IMR-90 (cell line): ENCODE results near the gene ABL2. TPM values are rescaled to one million over a fixed set of nuclear protein-coding genes. Genes with fewer than 3 reads are reported as not detected.
A peak's percentile ranks its signal among the peaks of the same experiment; 100 is the strongest.

Source experiments
- ATAC-seq: fragments of 200-7000 bp; cut with Tn5 transposase; 2 replicates; pipeline ENCODE4 v1.9.1; 2020; ENCODE audit warnings: low read depth, mild to moderate bottlenecking, moderate library complexity
- Bru-seq: library from RNA; stranded (reverse); fragments of 400-500 nt; gene quantifications from one replicate; lab custom pipeline; 2021; lab: Mats Ljungman, UMichigan
- BruChase-seq, 2 experiments: library from RNA; stranded (reverse); fragments of 400-500 nt; gene quantifications; one replicate each; lab custom pipeline; 2021; lab: Mats Ljungman, UMichigan
- BruUV-seq: library from RNA; stranded (reverse); fragments of 400-500 nt; replicated peaks from 2 replicates; lab custom pipeline; 2021; lab: Mats Ljungman, UMichigan
- CTCF ChIA-PET: fragments of 300-600 bp; formaldehyde crosslinking; extraction: SDS; loops from one replicate; lab custom pipeline; 2021; ENCODE audit warnings: antibody characterized with exemption; lab: Yijun Ruan, JAX
- POLR2A ChIA-PET: fragments of 300-600 bp; sonication (Branson Sonifier 250); formaldehyde crosslinking; loops from one replicate; lab custom pipeline; 2022; ENCODE audit warnings: antibody characterized with exemption; ENCODE audit not compliant: unreplicated experiment; lab: Charles Lee
- DNase-seq: peaks from one replicate; pipeline ENCODE4 v3.0.0; 2013
- H2AFZ ChIP-seq: replicated peaks from 2 replicates; pipeline ENCODE3; 2013; ENCODE audit warnings: low read length, mild to moderate bottlenecking; ENCODE audit not compliant: poor library complexity
- H2AK5ac ChIP-seq: 2 replicates; pipeline ENCODE4 v1.6.1; 2013; ENCODE audit warnings: low read depth, low read length, inconsistent platforms
- H2AK9ac ChIP-seq: replicated peaks from 2 replicates; pipeline ENCODE3; 2013; ENCODE audit warnings: mild to moderate bottlenecking, low read depth, low read length, moderate library complexity; ENCODE audit not compliant: poor library complexity
- H2BK120ac ChIP-seq: 2 replicates; pipeline ENCODE4 v1.6.1; 2013; ENCODE audit warnings: low read depth, low read length, inconsistent platforms
- H2BK15ac ChIP-seq: 3 replicates; pipeline ENCODE4 v1.6.1; 2013; ENCODE audit warnings: low read depth, low read length, inconsistent platforms
- H2BK20ac ChIP-seq: 2 replicates; pipeline ENCODE4 v1.6.1; 2013; ENCODE audit warnings: low read depth, mild to moderate bottlenecking, inconsistent platforms, low read length, moderate library complexity
- H2BK5ac ChIP-seq: 2 replicates; pipeline ENCODE4 v1.6.1; 2013; ENCODE audit warnings: mild to moderate bottlenecking, low read depth, low read length, inconsistent platforms; ENCODE audit not compliant: poor library complexity, severe bottlenecking
- H3K14ac ChIP-seq: replicated peaks from 2 replicates; pipeline ENCODE4 v1.6.1; 2013; ENCODE audit warnings: low read depth, low read length, inconsistent platforms
- H3K18ac ChIP-seq: 2 replicates; pipeline ENCODE4 v1.6.1; 2013; ENCODE audit warnings: low read depth, low read length, control low read depth
- H3K23ac ChIP-seq: 2 replicates; pipeline ENCODE4 v1.6.1; 2013; ENCODE audit warnings: low read depth, low read length, inconsistent platforms
- H3K27ac ChIP-seq: 2 replicates; pipeline ENCODE4 v1.5.1; 2013; ENCODE audit warnings: mild to moderate bottlenecking, control low read depth, low read length; ENCODE audit not compliant: insufficient read depth
- H3K27me3 ChIP-seq: 2 replicates; pipeline ENCODE4 v1.6.1; 2013; ENCODE audit warnings: low read length; ENCODE audit not compliant: control insufficient read depth, insufficient read depth
- H3K36me3 ChIP-seq: 2 replicates; pipeline ENCODE4 v1.6.1; 2013; ENCODE audit warnings: low read length, mixed read lengths; ENCODE audit not compliant: control insufficient read depth, insufficient read depth
- H3K4ac ChIP-seq: 2 replicates; pipeline ENCODE4 v1.6.1; 2013; ENCODE audit warnings: low read depth, low read length, inconsistent platforms
- H3K4me1 ChIP-seq: 2 replicates; pipeline ENCODE4 v1.6.1; 2013; ENCODE audit warnings: low read length, mixed read lengths; ENCODE audit not compliant: control insufficient read depth, insufficient read depth
- H3K4me2 ChIP-seq: 2 replicates; pipeline ENCODE4 v1.6.1; 2013; ENCODE audit warnings: low read depth, mild to moderate bottlenecking, control low read depth, low read length, moderate library complexity
- H3K4me3 ChIP-seq: 2 replicates; pipeline ENCODE4 v1.5.1; 2013; ENCODE audit warnings: low read depth, mild to moderate bottlenecking, control low read depth, low read length, moderate library complexity; ENCODE audit not compliant: insufficient read depth
- H3K56ac ChIP-seq: 2 replicates; pipeline ENCODE4 v1.6.1; 2013; ENCODE audit warnings: low read length, inconsistent platforms; ENCODE audit not compliant: insufficient read depth; ENCODE audit errors: extremely low read depth
- H3K79me1 ChIP-seq, 2 experiments: 2 replicates each; pipeline ENCODE4 v1.6.1; 2013; ENCODE audit warnings: low read length in 2 of 2, inconsistent platforms in 1 of 2, low read depth in 1 of 2
- H3K9ac ChIP-seq: 2 replicates; pipeline ENCODE4 v1.6.1; 2013; ENCODE audit warnings: low read depth, low read length, control low read depth
- H3K9me1 ChIP-seq: 2 replicates; pipeline ENCODE4 v1.6.1; 2013; ENCODE audit warnings: low read length, inconsistent platforms; ENCODE audit not compliant: insufficient read depth
- H3K9me3 ChIP-seq: 2 replicates; pipeline ENCODE4 v1.6.1; 2013; ENCODE audit warnings: low read length; ENCODE audit not compliant: control insufficient read depth, insufficient read depth
- H4K20me1 ChIP-seq: 2 replicates; pipeline ENCODE4 v1.6.1; 2013; ENCODE audit warnings: low read length, inconsistent platforms; ENCODE audit not compliant: insufficient read depth
- H4K5ac ChIP-seq: 2 replicates; pipeline ENCODE4 v1.6.1; 2013; ENCODE audit warnings: mild to moderate bottlenecking, low read depth, low read length, control low read depth
- H4K8ac ChIP-seq, 2 experiments: 2 replicates each; pipeline ENCODE4 v1.6.1; 2013; ENCODE audit warnings: low read depth in 2 of 2, low read length in 2 of 2, control low read depth in 1 of 2, inconsistent platforms in 1 of 2
- H4K91ac ChIP-seq: 2 replicates; pipeline ENCODE4 v1.6.1; 2013; ENCODE audit warnings: low read depth, low read length, inconsistent platforms; ENCODE audit not compliant: insufficient read depth
- BHLHE40 ChIP-seq: fragments of 150-350 bp; IDR thresholded peaks from 2 replicates; pipeline ENCODE4 v1.6.1; 2016; ENCODE audit warnings: mild to moderate bottlenecking, low read depth, low read length
- CEBPB ChIP-seq: IDR thresholded peaks from 2 replicates; pipeline ENCODE4 v1.6.1; 2012; ENCODE audit warnings: low read depth, low read length, improper control_type of control experiment
- CHD1 ChIP-seq: IDR thresholded peaks from 2 replicates; pipeline ENCODE4 v1.6.1; 2012; ENCODE audit warnings: low read depth, low read length, improper control_type of control experiment
- ELK1 ChIP-seq: fragments of 150-350 bp; IDR thresholded peaks from 2 replicates; pipeline ENCODE4 v1.6.1; 2016; ENCODE audit warnings: low read depth, mild to moderate bottlenecking, low read length, moderate library complexity, borderline replicate concordance
- FOS ChIP-seq: fragments of 150-350 bp; IDR thresholded peaks from 2 replicates; pipeline ENCODE4 v1.6.1; 2016; ENCODE audit warnings: low read depth, low read length
- MAFK ChIP-seq: IDR thresholded peaks from 2 replicates; pipeline ENCODE4 v1.6.1; 2012; ENCODE audit warnings: low read depth, low read length, improper control_type of control experiment
- NFE2L2 ChIP-seq: fragments of 150-350 bp; IDR thresholded peaks from 2 replicates; pipeline ENCODE4 v1.6.1; 2016; ENCODE audit warnings: low read depth, mild to moderate bottlenecking, low read length
- POLR2A ChIP-seq: IDR thresholded peaks from 2 replicates; pipeline ENCODE4 v1.6.1; 2012; ENCODE audit warnings: mild to moderate bottlenecking, low read depth, low read length
- RAD21 ChIP-seq: IDR thresholded peaks from 2 replicates; pipeline ENCODE4 v1.6.1; 2012; ENCODE audit warnings: low read length, improper control_type of control experiment
- RCOR1 ChIP-seq: IDR thresholded peaks from 2 replicates; pipeline ENCODE4 v1.6.1; 2012; ENCODE audit warnings: mild to moderate bottlenecking, low read length, improper control_type of control experiment; ENCODE audit not compliant: insufficient replicate concordance
- RFX5 ChIP-seq: IDR thresholded peaks from 2 replicates; pipeline ENCODE4 v1.8.0; 2012; ENCODE audit warnings: low read depth, mild to moderate bottlenecking, low read length, moderate library complexity
- USF2 ChIP-seq: fragments of 150-350 bp; IDR thresholded peaks from 2 replicates; pipeline ENCODE4 v1.6.1; 2017; ENCODE audit warnings: mild to moderate bottlenecking, antibody characterized with exemption, low read length, low read depth
- WGBS, 2 experiments: methylation state at CpG; one replicate each; pipeline versions ENCODE4 v1.1.5 to v1.1.7; 2013; ENCODE audit warnings: missing lambda C conversion rate in 2 of 2; ENCODE audit not compliant: insufficient read length in 1 of 2; ENCODE audit errors: extremely low coverage in 2 of 2; 5-methylcytosine and 5-hydroxymethylcytosine counted together
- dilution Hi-C: fragments of 300-500 bp; cut with HindIII; formaldehyde crosslinking; loops from one replicate; pipeline ENCODE4 v1.14.3; 2018; ENCODE audit warnings: low sequenced_read_pairs; ENCODE audit not compliant: unreplicated experiment
- in situ Hi-C: fragments of 300-500 bp; cut with MboI; formaldehyde crosslinking; loops from 3 replicates; pipeline ENCODE4 v1.14.3; 2019; ENCODE audit warnings: low sequenced_read_pairs, inconsistent platforms, mixed read lengths
- intact Hi-C: fragments of 100-400 bp; cut with micrococcal nuclease; formaldehyde crosslinking; loops from 2 replicates; pipeline ENCODE4 v1.10.0; 2022
- long read RNA-seq: library from polyadenylated mRNA; unstranded; transcript quantifications from one replicate; pipeline ENCODE4 v2.0.0, GENCODE V29; 2021; ENCODE audit not compliant: unreplicated experiment
- polyA plus RNA-seq, 3 experiments: library from polyadenylated mRNA; depleted of rRNA; stranded (reverse); fragments of >200 nt; gene quantifications; 2 replicates each; pipeline ENCODE4 v1.2.3, GENCODE V29; 2012; ENCODE audit warnings: low replicate concordance in 1 of 3
- total RNA-seq: library from RNA; depleted of rRNA; stranded (reverse); fragments of >200 nt; gene quantifications from 2 replicates; pipeline ENCODE4 v1.2.3, GENCODE V29; 2012; rRNA removed

Gene ABL2
- total RNA-seq (88.3 and 110 TPM in 2 replicates), polyA plus RNA-seq (2012; rRNA removed) (9.0 and 9.7 TPM in 2 replicates), Bru-seq, nascent RNA (percentile 92 among the genes with signal in this experiment), BruChase-seq, experiment 1, labeled RNA remaining after a 6-hour chase (percentile 85 among the genes with signal in this experiment), BruChase-seq, experiment 2, labeled RNA remaining after a 2-hour chase (percentile 86 among the genes with signal in this experiment)
- polyA plus RNA-seq (2012; cell fraction: cytosol; rRNA removed): 2.6 and 2.9 TPM in 2 replicates
- 17.3 and 33.4 TPM in 2 replicates for polyA plus RNA-seq (2012; cell fraction: nucleus; rRNA removed; ENCODE audit: low replicate concordance)
- long read RNA-seq, partial matches to known transcripts: 1 of 12 reads
- long read RNA-seq, other reads (novel, unspliced or antisense): 8 of 12 reads

DNA sequence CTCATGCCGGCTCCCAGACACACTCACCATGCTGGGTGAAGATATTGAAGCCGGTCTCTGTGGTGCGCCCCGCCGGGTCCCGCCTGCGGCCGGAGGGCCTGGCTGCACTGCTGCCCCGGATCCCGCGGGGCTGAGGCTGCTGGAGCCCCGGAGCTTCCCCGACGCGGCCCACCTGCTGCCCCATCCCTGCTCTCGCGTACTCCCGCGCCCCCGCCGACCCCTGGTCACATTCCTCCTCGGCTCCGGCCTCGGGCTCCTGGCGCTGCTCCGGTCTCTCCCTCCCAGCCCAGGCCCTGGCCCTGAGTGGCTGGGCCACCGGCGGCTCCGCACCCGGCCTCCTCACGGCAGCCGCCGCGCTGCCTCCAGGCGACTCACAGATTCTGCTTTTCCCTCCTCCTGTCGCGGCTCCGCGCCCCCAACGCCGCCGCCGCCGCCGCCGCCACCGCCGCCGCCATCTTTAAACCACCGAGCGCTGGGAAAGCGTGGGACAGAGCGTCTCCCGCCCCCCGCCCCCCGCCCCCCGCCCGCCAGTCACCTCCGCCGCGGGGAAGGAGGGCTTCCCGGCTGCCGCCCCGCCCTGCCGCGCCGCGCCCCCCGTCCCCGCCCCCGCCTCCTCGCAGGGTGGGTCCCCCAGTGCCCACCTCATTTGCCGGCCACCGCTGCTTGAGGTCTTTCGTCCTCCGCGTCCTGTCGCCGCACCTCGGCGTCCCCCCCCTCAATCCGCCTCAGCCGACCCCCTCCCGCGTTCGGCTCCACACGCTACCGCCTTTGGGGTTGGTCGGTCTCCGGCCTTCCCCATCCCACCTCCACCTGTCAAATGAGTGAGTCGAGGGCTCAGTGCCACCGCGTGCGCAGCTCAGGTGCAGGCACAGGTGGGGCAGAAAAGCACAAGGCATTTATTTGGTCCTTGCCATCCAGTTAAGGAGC, at the start of gene ABL2:
Gene ABL2, minus strand, starts transcription at position 464 of the 927 bp plus-strand sequence. Its CDS starts 280 bp downstream, at position 184.
- intact Hi-C loops: no loop called here
- BruUV-seq: no TSS peak
- no peak for TF ChIP-seq USF2
- TF ChIP-seq POLR2A: no peak
- no peak for TF ChIP-seq RAD21
- TF ChIP-seq BHLHE40: no peak
- no peak for TF ChIP-seq RFX5
- no peak for TF ChIP-seq NFE2L2
- no peak for TF ChIP-seq RCOR1
- no peak for TF ChIP-seq CHD1
- no peak for TF ChIP-seq ELK1
- no peak for TF ChIP-seq CEBPB
- no peak for TF ChIP-seq MAFK
- no peak for TF ChIP-seq FOS

More for the DNA sequence above, at the start of gene ABL2:
- peak within 1 kb of the TSS; percentile 52; the same call in 1 of the 2 replicates for H4K91ac ChIP-seq
- H4K20me1 ChIP-seq: peaks cover 6% of the 10 kb centered on the region; the same call in 1 of the 2 replicates
- peak within 1 kb of the TSS; percentile 94 for H2AK9ac ChIP-seq
- 0 out of 2 replicates have a peak, but pooled peaks cover 1% of the 10 kb centered on the region for H3K36me3 ChIP-seq
- ChIA-PET POLR2A (interaction anchor here (0.6 kb wide), 1 partner anchor 22 kb away, joined by 3 read pairs; no protein-coding TSS in a partner anchor), CTCF (no interaction called here)
- H2BK5ac ChIP-seq: peak within 1 kb of the TSS; percentile 88
- dilution Hi-C loops: no loop called here
- 2% methylated on average over 15 of the region's 94 CpGs; no CpG with 5 or more reads in 1 of the 2 experiments for WGBS, 2 experiments
- peak within 1 kb of the TSS; percentile 32; the same call in 1 of the 2 replicates for H3K56ac ChIP-seq
- in situ Hi-C loops: loop anchor here (25.0 kb wide), 1 partner anchor 583 kb away; no protein-coding TSS in a partner anchor
- H3K4me1 ChIP-seq: peaks cover 4% of the 10 kb centered on the region; the same call in 1 of the 2 replicates
- H3K27ac ChIP-seq: peak within 1 kb of the TSS; percentile 93
- H4K8ac ChIP-seq: peak within 1 kb of the TSS; percentile 57 to 76
- H3K9me1 ChIP-seq: peaks cover 4% of the 10 kb centered on the region; the same call in 1 of the 2 replicates
- H2AFZ ChIP-seq: peak within 1 kb of the TSS; percentile 97
- peak within 1 kb of the TSS; percentile 81 for H4K5ac ChIP-seq
- H2BK15ac ChIP-seq: no peak within 1 kb of the TSS; the same call in 2 of the 3 replicates
- no peaks in the 10 kb centered on the region for H3K27me3 ChIP-seq
- DNase-seq (no peak), ATAC-seq (peak; percentile 74)
- H3K18ac ChIP-seq: peak within 1 kb of the TSS; percentile 76
- peak within 1 kb of the TSS; percentile 67 for H3K14ac ChIP-seq
- peaks cover 11 to 30% of the 10 kb centered on the region in 2 experiments for H3K79me1 ChIP-seq
- H3K4me3 ChIP-seq: peak within 1 kb of the TSS; percentile 99
- peak within 1 kb of the TSS; percentile 70 for H2BK120ac ChIP-seq
- H3K4me2 ChIP-seq: peak within 1 kb of the TSS; percentile 100
- H3K9me3 ChIP-seq: no peaks in the 10 kb centered on the region
- H3K4ac ChIP-seq: peak within 1 kb of the TSS; percentile 68
- H3K23ac ChIP-seq: peak within 1 kb of the TSS; percentile 69
- 0 out of 2 replicates have a peak within 1 kb of the TSS, but pooled peaks have one; percentile 71 for H2AK5ac ChIP-seq
- no peak within 1 kb of the TSS; the same call in 1 of the 2 replicates for H2BK20ac ChIP-seq
- H3K9ac ChIP-seq: peak within 1 kb of the TSS; percentile 93
